Stimulated activated CD4-positive, alpha-beta T cell treated with anti-CD3 and anti-CD28 coated beads, Interleukin-2, amount 100 ng/mL, for 4 hours (primary cell): ENCODE data around the gene ZNF335.

Source experiments
- DNase-seq: peaks from one replicate; pipeline ENCODE4 v3.0.0-alpha.2; 2020; ENCODE audit warnings: low read depth

ZNF335 gene

DNA sequence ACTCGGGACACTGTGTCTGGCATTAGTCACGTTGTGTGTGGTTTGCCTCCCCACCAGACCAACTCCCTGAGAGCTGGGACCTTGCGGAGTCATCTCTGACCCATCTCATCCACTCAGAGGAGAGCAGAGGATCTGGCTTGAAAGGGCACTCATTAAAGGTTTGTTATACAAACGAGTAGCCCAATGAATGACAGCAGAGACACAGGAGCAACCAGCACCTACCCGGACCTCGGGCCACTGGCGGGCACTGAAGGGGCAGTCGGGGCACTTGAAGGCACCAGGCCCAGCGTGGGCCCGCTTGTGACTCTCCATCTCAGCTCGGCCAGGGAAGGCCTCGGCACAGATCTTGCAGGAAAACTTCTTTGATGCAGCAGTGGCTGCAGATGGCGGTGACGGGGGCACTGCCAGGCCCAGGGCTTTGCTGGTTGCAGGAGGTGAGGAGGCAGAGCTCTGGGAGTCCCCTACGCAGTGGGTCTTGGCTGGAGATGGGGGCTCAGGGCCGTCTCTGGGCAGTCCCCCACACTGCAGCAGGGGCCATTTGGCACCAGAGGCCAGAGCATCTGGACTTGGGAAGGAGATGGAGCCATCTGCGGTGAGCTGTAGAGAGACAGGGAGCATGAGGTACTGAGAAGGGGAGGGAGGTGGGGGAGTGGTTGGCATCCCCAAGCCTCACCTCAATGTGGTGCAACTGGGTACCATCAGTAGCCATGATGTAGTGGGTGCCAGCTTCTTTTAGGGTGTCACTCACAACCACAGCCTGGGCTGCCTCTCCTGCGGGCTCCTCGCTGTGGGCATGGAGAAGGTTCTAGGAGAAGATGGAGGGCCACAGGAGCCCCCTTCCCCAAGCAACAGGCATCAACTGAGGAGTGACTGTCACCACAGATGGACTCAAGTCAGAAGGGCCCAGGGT is 19.8 kb downstream of the ZNF335 start:
- DNase-seq = no peak

DNA sequence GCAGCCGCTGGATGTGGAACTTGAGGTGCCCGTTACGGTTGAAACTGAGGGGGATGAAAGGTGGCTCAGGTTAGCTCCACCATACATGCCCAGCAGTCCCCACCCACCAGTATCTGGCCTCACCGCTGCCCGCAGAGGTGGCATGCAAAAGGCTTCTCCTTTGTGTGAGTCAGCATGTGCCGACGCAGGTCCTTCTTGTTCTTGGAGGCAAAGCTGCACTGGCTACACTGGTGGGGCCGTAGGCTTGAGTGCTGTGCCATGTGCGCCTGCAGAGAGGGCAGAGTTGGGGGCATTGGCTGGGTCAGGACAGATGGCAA is 21.7 kb downstream of the ZNF335 start:
- DNase-seq = no peak

DNA sequence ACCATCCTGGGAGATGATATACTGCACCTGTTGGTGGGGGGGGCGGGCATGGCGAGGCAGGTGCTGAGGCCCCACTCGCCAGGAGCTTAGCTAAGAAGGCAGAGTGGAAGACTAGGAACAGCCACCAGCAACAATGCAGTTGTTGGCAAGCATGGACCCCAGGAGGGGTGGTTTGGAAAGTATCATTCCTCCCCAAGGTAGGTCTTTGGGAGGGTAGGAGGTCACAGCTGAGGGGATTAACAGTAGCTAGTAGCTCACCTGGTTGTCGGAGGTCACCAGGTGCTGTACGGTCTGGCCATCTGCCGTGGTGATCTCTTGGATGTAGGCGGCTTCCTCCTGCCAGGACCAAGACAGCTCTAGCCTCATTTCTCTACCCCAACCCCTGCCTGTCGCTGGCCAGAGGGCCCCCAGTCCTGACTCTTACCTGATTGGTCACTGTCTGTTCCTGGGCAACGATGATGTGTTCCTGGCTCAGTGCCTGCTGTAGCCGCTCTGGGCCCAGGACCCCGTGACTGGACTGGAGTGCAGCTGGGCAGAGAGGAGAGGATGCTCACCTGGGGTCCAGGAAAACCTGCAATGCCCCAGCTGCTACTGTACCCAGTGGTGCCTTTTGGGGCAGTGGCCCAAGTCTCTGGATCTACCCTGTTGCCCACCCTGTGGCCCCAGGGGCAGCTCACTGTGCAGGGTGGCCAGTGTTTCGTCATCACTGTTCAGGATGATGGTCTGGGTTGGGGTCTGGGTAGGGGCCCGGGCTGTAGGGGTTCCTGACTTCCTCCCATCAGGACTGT is 22.3 kb downstream of the ZNF335 start:
- no peak for DNase-seq

DNA sequence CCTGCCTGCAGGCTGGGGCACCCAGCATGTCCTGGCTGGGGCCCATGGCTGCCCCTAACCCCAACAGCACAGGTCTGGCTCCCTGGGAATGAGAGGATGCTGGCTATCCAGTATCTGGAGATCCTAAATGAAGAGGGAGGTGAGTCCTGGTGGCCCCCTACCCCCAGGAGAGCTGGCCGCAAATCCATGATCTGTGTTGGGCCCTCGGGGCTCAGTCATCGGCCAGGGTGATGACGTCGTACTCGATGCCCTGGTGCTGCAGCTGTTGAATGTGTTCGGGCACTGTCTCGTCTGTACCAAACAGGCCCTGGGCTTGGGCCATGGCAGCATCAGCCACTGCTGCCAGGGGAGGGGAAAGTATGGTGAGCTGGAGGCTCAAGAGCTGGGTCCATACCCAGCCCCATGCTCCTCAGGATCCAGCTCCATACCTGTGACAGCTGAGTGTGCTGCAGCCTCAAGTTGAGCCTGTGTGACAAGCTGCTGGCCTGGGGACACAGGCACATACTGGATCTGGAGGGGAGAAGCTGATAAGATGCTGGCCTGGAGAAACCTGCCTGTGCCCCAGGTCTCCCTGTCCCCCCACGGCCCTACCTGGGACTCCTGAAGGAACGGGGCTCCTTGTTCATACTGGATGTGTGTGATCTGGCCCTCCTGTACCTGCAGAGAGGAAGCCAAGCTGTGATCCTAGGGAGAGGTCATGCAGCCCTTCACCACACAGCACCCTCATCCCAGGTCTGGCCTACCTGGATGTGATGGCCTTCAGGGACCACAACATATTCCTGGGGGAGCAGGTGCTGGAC is 23.1 kb downstream of the ZNF335 start:
- no peak for DNase-seq

DNA sequence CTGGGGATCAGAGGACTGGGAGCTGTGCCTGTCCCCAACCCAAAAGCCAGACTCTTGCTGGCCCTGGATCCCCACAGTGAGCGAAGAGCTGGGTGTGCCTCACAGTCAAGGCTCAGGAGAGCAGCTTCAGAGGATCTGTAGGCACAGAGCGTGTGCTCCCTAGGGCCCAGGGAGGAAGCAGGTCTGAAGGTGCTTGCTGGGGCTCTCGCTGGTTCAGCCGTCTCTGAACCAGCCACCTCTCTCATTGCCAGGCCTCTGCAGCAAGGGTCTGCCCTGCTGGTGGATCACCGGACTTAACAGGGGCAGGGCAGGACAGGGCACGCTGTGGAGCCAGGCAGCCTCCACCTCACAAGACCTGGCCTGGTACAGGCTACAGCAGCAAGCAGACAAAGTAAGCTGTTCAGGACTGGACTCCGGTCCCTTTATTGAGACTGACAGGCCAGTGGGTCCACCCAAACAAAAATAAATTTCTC is 23.7 kb downstream of the ZNF335 start:
- no peak for DNase-seq

- DNase-seq = no peak
Measured at GRCh38 chr20:45947110-45947866, 24.7 kb downstream of the ZNF335 start.

GRCh38 chr20:45946149-45946970 is 25.6 kb downstream of the ZNF335 start:
- no peak for DNase-seq

- DNase-seq = no peak
Measured at GRCh38 chr20:45945678-45946148, 26.3 kb downstream of the ZNF335 start.

GRCh38 chr20:45944965-45945677 is 26.9 kb downstream of the ZNF335 start:
- DNase-seq = no peak

DNA sequence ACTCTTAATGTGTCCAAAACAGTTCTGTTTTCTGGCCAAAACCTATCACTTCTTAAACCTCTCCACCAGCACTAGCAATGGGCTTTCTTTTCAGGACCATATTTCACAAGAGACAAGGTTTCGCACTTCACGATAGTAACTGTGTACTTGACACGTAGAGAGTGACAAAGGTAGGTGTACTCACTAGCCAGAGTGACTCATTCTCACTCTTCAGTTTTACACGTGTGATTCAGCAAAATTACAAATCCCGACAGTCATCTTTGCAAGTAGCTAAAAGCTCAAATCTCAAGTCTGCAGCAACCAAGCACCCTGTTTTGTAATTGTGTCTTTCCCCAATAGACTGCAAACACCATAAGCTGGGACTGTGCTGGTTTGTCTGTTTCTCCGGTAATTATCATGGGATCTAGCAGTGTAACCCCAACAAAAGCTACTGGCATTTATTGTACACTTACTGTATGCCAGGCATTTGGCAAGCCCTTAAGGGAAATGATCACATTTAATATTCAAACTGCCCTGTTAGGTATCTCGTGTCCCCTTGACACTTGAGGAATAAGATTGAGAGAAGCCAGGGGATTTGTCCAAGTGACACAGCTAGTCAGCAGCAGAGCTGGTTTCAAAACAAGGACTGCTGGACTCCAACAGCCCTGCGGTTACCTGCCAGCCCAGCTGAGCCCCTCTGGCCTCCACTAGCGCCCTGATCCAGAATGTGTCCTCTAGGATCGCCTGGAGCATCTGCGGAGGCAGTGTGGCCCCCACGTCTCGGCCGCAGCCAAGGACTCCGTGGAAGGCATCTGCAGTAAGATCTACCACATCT is 27.6 kb downstream of the ZNF335 start:
- no peak for DNase-seq

GRCh38 chr20:45943613-45944012 is 28.4 kb downstream of the ZNF335 start:
- DNase-seq = no peak

- no peak for DNase-seq
Measured at GRCh38 chr20:45940469-45940868, 31.5 kb downstream of the ZNF335 start.

DNA sequence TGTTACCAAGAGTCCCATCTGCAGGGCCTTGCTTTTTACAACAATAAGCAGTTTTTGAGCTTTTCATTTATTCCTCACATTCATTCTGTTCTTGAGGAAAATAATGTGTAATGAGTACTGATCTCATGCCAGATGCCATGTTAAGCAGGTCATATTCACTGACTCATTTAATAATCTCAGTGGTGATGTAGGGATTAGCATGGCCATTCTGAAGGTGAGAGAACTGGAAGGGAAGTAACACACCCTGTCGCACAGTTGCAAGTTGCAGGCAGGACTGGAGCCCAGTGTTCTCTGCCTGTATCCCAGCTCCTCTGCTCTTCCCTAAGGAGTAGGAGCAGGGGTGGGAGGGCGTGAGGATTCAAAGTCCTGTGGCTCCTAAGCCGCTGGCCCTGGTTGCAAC is 31.9 kb downstream of the ZNF335 start:
- DNase-seq = no peak

- DNase-seq = no peak
Measured at GRCh38 chr20:45938727-45939438, 33.1 kb downstream of the ZNF335 start.

DNA sequence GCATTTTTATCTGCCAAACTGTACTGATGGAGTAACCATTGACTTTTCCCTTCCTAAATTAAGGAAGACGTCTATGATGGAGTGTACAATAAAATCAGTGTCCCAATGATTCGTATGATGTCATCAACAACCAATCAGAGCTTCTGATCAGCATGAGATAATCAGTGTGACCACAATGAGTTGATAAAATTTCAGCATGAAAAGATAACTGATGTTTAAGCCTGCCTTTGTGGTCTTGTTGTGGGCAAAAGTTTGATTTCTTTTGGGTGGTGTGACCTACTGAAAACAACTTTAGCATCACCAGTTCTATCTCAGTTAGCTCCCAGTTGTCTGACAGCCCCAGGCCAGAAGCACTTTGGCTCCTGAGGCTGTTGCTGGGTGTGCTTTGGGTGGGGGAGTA is 34.2 kb downstream of the ZNF335 start:
- DNase-seq = no peak

DNA sequence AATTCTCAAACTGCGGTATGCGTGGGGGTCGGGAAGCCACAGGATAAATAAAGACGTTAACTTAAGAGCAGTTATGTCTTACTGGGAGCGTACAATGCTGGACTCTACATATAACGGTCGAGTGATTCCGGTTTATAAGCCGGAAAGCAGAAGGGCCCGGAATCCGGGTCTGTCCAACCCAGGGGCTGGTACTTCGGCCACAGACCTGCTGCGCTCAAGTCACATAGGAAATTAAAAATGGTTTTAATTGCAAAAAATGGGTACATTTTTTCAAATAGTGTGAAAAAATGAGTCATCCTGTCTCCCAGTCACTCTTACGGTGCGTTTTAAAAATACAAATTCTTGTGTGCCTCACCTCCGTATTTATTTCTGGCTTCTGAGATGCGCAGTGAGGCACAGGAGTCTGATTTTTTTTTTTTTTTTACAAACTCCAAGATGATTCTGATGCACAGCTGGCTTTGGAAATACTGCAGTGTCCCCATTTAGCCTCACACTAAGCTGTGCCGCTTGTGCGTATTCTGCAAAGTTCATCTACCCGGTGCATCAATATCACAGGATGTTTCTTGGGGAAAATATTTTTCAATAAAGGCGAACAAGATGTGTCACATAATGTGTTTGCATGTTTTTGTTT is 36.5 kb downstream of the ZNF335 start:
- DNase-seq = no peak

- peak; percentile 96 for DNase-seq
Measured at GRCh38 chr20:45934586-45935415, 37.2 kb downstream of the ZNF335 start, which contains the start of gene PCIF1. Gene PCIF1, plus strand, starts transcription at chr20:45934683. Its CDS starts 4,317 bp downstream, at chr20:45939000.
